Hematopoietic multipotent progenitor cell treated with erythropoietin and hydrocortisone succinate and interleukin-3 and kit ligand, for 8 days (in vitro differentiated cells): ENCODE results near the gene LRRC3B.
"Not testable (repeated sequence)": the region's sequence is repeated elsewhere in the genome, so short reads cannot be mapped to it uniquely, and the experiment has no call there.

Experiments
- DNase-seq: peaks from one replicate; pipeline ENCODE4 v3.0.0-alpha.2; 2015

The LRRC3B gene

GRCh38 chr3:26622621-26623418, at the start of gene LRRC3B:
TSS of gene LRRC3B (plus strand) at chr3:26622772. CDS start at chr3:26709673, 86,901 bp downstream.
- no peak for DNase-seq

GRCh38 chr3:26574766-26575165, 47.8 kb upstream of the LRRC3B start:
- DNase-seq = no peak

- no peak for DNase-seq
Observed at GRCh38 chr3:26579116-26579515, 43.5 kb upstream of the LRRC3B start.

- DNase-seq = no peak
Observed at GRCh38 chr3:26587571-26587970, 35.0 kb upstream of the LRRC3B start.

- DNase-seq = no peak
Observed at GRCh38 chr3:26588931-26589330, 33.6 kb upstream of the LRRC3B start.

GRCh38 chr3:26589678-26590077, 32.9 kb upstream of the LRRC3B start:
- no peak for DNase-seq

- no peak for DNase-seq
Observed at GRCh38 chr3:26590919-26591484, 31.6 kb upstream of the LRRC3B start.

- DNase-seq = no peak
Observed at GRCh38 chr3:26591926-26592325, 30.6 kb upstream of the LRRC3B start.

GRCh38 chr3:26592451-26592850, 30.1 kb upstream of the LRRC3B start:
- DNase-seq = no peak

- DNase-seq = no peak
Observed at GRCh38 chr3:26596335-26596734, 26.2 kb upstream of the LRRC3B start.

GRCh38 chr3:26603311-26603710, 19.3 kb upstream of the LRRC3B start:
- DNase-seq = not testable (repeated sequence)

GRCh38 chr3:26603771-26604170, 18.8 kb upstream of the LRRC3B start:
- DNase-seq = not testable (repeated sequence)

- no peak for DNase-seq
Observed at GRCh38 chr3:26614006-26614685, 8.4 kb upstream of the LRRC3B start.

GRCh38 chr3:26621176-26621575, 1.4 kb upstream of the LRRC3B start:
- no peak for DNase-seq

- DNase-seq = no peak
Observed at GRCh38 chr3:26621906-26622620, 509 bp upstream of the LRRC3B start.

GRCh38 chr3:26623419-26624208, 1.0 kb downstream of the LRRC3B start:
- DNase-seq = no peak

- no peak for DNase-seq
Observed at GRCh38 chr3:26624209-26624765, 1.7 kb downstream of the LRRC3B start.

- no peak for DNase-seq
Observed at GRCh38 chr3:26625187-26625586, 2.6 kb downstream of the LRRC3B start.

GRCh38 chr3:26627080-26627479, 4.5 kb downstream of the LRRC3B start:
- DNase-seq = no peak

- DNase-seq = no peak
Observed at GRCh38 chr3:26628915-26629314, 6.3 kb downstream of the LRRC3B start.

GRCh38 chr3:26630669-26631389, 8.3 kb downstream of the LRRC3B start:
- no peak for DNase-seq

GRCh38 chr3:26631390-26631738, 8.8 kb downstream of the LRRC3B start:
- no peak for DNase-seq
